H9 (cell line): Measurements from ENCODE around the gene CHMP3. TPM values are rescaled to one million over a fixed set of nuclear protein-coding genes. Genes with fewer than 3 reads are reported as not detected.

ENCODE experiments used
- DNase-seq: peaks from one replicate; pipeline ENCODE4 v3.0.0-alpha.2; 2017
- H2AFZ ChIP-seq: one replicate; pipeline ENCODE4 v1.6.1; 2013; ENCODE audit warnings: mild to moderate bottlenecking, low read length, control low read depth, moderate library complexity
- H2AK5ac ChIP-seq: 2 replicates; pipeline ENCODE4 v1.6.1; 2013; ENCODE audit warnings: low read length, control low read depth, mixed read lengths; ENCODE audit not compliant: insufficient read length
- H2BK120ac ChIP-seq: one replicate; pipeline ENCODE4 v1.6.1; 2013; ENCODE audit warnings: low read depth, mild to moderate bottlenecking, low read length, control low read depth, inconsistent platforms; ENCODE audit not compliant: poor library complexity, severe bottlenecking
- H2BK12ac ChIP-seq: 2 replicates; pipeline ENCODE4 v1.6.1; 2013; ENCODE audit warnings: low read length, control low read depth, mixed read lengths, low read depth; ENCODE audit not compliant: insufficient read length
- H2BK15ac ChIP-seq: 2 replicates; pipeline ENCODE4 v1.6.1; 2013; ENCODE audit warnings: low read depth, low read length, control low read depth
- H2BK20ac ChIP-seq: one replicate; pipeline ENCODE4 v1.6.1; 2013; ENCODE audit warnings: low read depth, mild to moderate bottlenecking, low read length, control low read depth, inconsistent platforms; ENCODE audit not compliant: poor library complexity, severe bottlenecking
- H2BK5ac ChIP-seq: 2 replicates; pipeline ENCODE4 v1.6.1; 2013; ENCODE audit warnings: low read length, control low read depth, mixed read lengths; ENCODE audit not compliant: insufficient read length
- H3K14ac ChIP-seq: 2 replicates; pipeline ENCODE4 v1.6.1; 2013; ENCODE audit warnings: low read length, control low read depth; ENCODE audit not compliant: insufficient read depth
- H3K18ac ChIP-seq: 2 replicates; pipeline ENCODE4 v1.6.1; 2013; ENCODE audit warnings: low read depth, mild to moderate bottlenecking, mixed read lengths, low read length, control low read depth; ENCODE audit not compliant: insufficient read length
- H3K23ac ChIP-seq: 2 replicates; pipeline ENCODE4 v1.6.1; 2013; ENCODE audit warnings: low read length, control low read depth, mixed read lengths, low read depth; ENCODE audit not compliant: insufficient read length
- H3K23me2 ChIP-seq: 2 replicates; pipeline ENCODE4 v1.6.1; 2013; ENCODE audit warnings: low read depth, mild to moderate bottlenecking, mixed read lengths, low read length, control low read depth; ENCODE audit not compliant: insufficient read length, poor library complexity, severe bottlenecking
- H3K27ac ChIP-seq: 2 replicates; pipeline ENCODE4 v1.5.1; 2013; ENCODE audit warnings: low read length, control low read depth, mixed read lengths, low read depth; ENCODE audit not compliant: insufficient read length
- H3K27me3 ChIP-seq: 2 replicates; pipeline ENCODE4 v1.6.1; 2013; ENCODE audit warnings: low read length, control low read depth, inconsistent platforms; ENCODE audit not compliant: insufficient read depth
- H3K4ac ChIP-seq: 2 replicates; pipeline ENCODE4 v1.6.1; 2013; ENCODE audit warnings: low read depth, mild to moderate bottlenecking, control low read depth, inconsistent platforms, low read length, moderate library complexity
- H3K4me1 ChIP-seq: 2 replicates; pipeline ENCODE4 v1.6.1; 2013; ENCODE audit warnings: low read length, control low read depth, inconsistent platforms; ENCODE audit not compliant: insufficient read depth
- H3K4me2 ChIP-seq: 2 replicates; pipeline ENCODE4 v1.6.1; 2013; ENCODE audit warnings: low read length, control low read depth, mixed read lengths; ENCODE audit not compliant: insufficient read length, insufficient read depth
- H3K56ac ChIP-seq: 2 replicates; pipeline ENCODE4 v1.6.1; 2013; ENCODE audit warnings: low read depth, mild to moderate bottlenecking, mixed read lengths, low read length, control low read depth; ENCODE audit not compliant: insufficient read length
- H3K79me1 ChIP-seq: 2 replicates; pipeline ENCODE4 v1.6.1; 2013; ENCODE audit warnings: low read depth, mild to moderate bottlenecking, moderate library complexity, low read length, control low read depth, inconsistent platforms; ENCODE audit not compliant: insufficient read depth, poor library complexity, severe bottlenecking
- H3K79me2 ChIP-seq: 2 replicates; pipeline ENCODE4 v1.6.1; 2013; ENCODE audit warnings: low read length, control low read depth, inconsistent platforms; ENCODE audit not compliant: insufficient read depth
- H3K9ac ChIP-seq: 2 replicates; pipeline ENCODE4 v1.6.1; 2013; ENCODE audit warnings: low read length, control low read depth, mixed read lengths; ENCODE audit not compliant: insufficient read length; ENCODE audit errors: extremely low read depth
- H3K9me3 ChIP-seq: one replicate; pipeline ENCODE4 v1.6.1; 2013; ENCODE audit warnings: low read depth, low read length, inconsistent platforms; ENCODE audit not compliant: control insufficient read depth
- H3T11ph ChIP-seq: one replicate; pipeline ENCODE4 v1.6.1; 2013; ENCODE audit warnings: mild to moderate bottlenecking, low read length, control low read depth, inconsistent platforms
- H4K20me1 ChIP-seq: one replicate; pipeline ENCODE4 v1.6.1; 2013; ENCODE audit not compliant: control insufficient read depth, insufficient read length, insufficient read depth
- H4K5ac ChIP-seq: 2 replicates; pipeline ENCODE4 v1.6.1; 2013; ENCODE audit warnings: low read depth, mild to moderate bottlenecking, mixed read lengths, low read length, control low read depth; ENCODE audit not compliant: insufficient read length
- H4K8ac ChIP-seq: replicated peaks from 2 replicates; pipeline ENCODE4 v1.6.1; 2013; ENCODE audit warnings: low read length, control low read depth, mixed read lengths, low read depth; ENCODE audit not compliant: insufficient read length
- H4K91ac ChIP-seq: 2 replicates; pipeline ENCODE4 v1.6.1; 2013; ENCODE audit warnings: low read depth, mild to moderate bottlenecking, moderate library complexity, mixed read lengths, low read length, control low read depth; ENCODE audit not compliant: insufficient read length
- H3K27ac Mint-ChIP-seq, 3 experiments: 2 replicates in 2 of 3; 3 replicates in 1 of 3; pipeline ENCODE4 v1.8.0; 2020 to 2021; ENCODE audit warnings: mixed read lengths in 3 of 3, mild to moderate bottlenecking in 1 of 3, moderate library complexity in 1 of 3
- H3K27me3 Mint-ChIP-seq: 2 replicates; pipeline ENCODE4 v1.8.0; 2021; ENCODE audit warnings: low read depth, mild to moderate bottlenecking, moderate library complexity, mixed read lengths
- H3K36me3 Mint-ChIP-seq, 3 experiments: 2 replicates in 2 of 3; 3 replicates in 1 of 3; pipeline ENCODE4 v1.8.0; 2020 to 2021; ENCODE audit warnings: low read depth in 3 of 3, mixed read lengths in 3 of 3; ENCODE audit not compliant: insufficient read depth in 1 of 3
- H3K4me1 Mint-ChIP-seq, 2 experiments: 2 replicates each; pipeline ENCODE4 v1.8.0; 2020; ENCODE audit warnings: mixed read lengths in 2 of 2
- H3K4me3 Mint-ChIP-seq, 2 experiments: 2 replicates in 1 of 2; 3 replicates in 1 of 2; pipeline ENCODE4 v1.8.0; 2020 to 2021; ENCODE audit warnings: mild to moderate bottlenecking in 2 of 2, mixed read lengths in 2 of 2, moderate library complexity in 1 of 2
- H3K9me3 Mint-ChIP-seq, 2 experiments: 2 replicates in 1 of 2; 3 replicates in 1 of 2; pipeline ENCODE4 v1.8.0; 2020; ENCODE audit warnings: mild to moderate bottlenecking in 2 of 2, mixed read lengths in 2 of 2, moderate library complexity in 1 of 2
- CTCF ChIP-seq: fragments of 200-600 bp; sonication (generic); conservative IDR thresholded peaks from 3 replicates; pipeline ENCODE4 v1.8.0; 2021; ENCODE audit warnings: antibody characterized with exemption, mild to moderate bottlenecking
- WGBS: extraction: QIAGEN DNeasy Blood & Tissue Kit; methylation state at CpG from one replicate; pipeline ENCODE4 v1.1.7; 2013; ENCODE audit warnings: missing lambda C conversion rate, low lambda C conversion rate, mixed read lengths; ENCODE audit not compliant: insufficient read length; ENCODE audit errors: extremely low coverage; 5-methylcytosine and 5-hydroxymethylcytosine counted together
- total RNA-seq: library from RNA; stranded (reverse); gene quantifications from 2 replicates; pipeline ENCODE4 v1.2.1, GENCODE V29; 2021

The CHMP3 gene
- total RNA-seq, 1 experiment from 2014 or later, result 28.8 TPM

GRCh38 chr2:86533589-86533988 lies 29.7 kb downstream of the CHMP3 start:
- H3K9me3 ChIP-seq, result no peaks in the 10 kb centered on the region
- no peak for DNase-seq
- H3K4me2 ChIP-seq, result no peak overlapping the region
- H3K79me2 ChIP-seq, result no peaks in the 10 kb centered on the region
- H3K23me2 ChIP-seq, result no peaks in the 10 kb centered on the region
- no peak overlapping the region for H2BK15ac ChIP-seq
- Mint-ChIP-seq H3K9me3 (peaks cover 39 to 55% of the 10 kb centered on the region in 2 experiments), H3K27me3 (no peaks in the 10 kb centered on the region; the same call in 1 of the 2 replicates), H3K36me3 (peaks cover 26 to 40% (median 33%) of the 10 kb centered on the region in 3 experiments), H3K27ac (no peak overlapping the region), H3K4me1 (no peaks in the 10 kb centered on the region), H3K4me3 (no peak overlapping the region)
- no peak overlapping the region for H3K23ac ChIP-seq
- no peak overlapping the region for H3T11ph ChIP-seq
- no peaks in the 10 kb centered on the region for H3K79me1 ChIP-seq
- H2AFZ ChIP-seq, result no peak overlapping the region
- H2AK5ac ChIP-seq, result no peak overlapping the region
- no peak overlapping the region for H2BK12ac ChIP-seq
- H4K91ac ChIP-seq, result no peak overlapping the region
- H3K9ac ChIP-seq, result no peak overlapping the region
- WGBS, result no CpG with 5 or more reads among the region's 3 CpGs
- no peak overlapping the region for H4K5ac ChIP-seq
- H2BK20ac ChIP-seq, result no peak overlapping the region
- H3K4me1 ChIP-seq, result no peaks in the 10 kb centered on the region
- no peak overlapping the region for H3K27ac ChIP-seq
- no peak overlapping the region for H3K4ac ChIP-seq
- no peak overlapping the region for H3K14ac ChIP-seq
- H3K27me3 ChIP-seq, result no peaks in the 10 kb centered on the region
- no peak overlapping the region for H3K56ac ChIP-seq
- H4K8ac ChIP-seq, result no peak overlapping the region
- no peak for TF ChIP-seq CTCF
- no peaks in the 10 kb centered on the region for H4K20me1 ChIP-seq
- H3K18ac ChIP-seq, result no peak overlapping the region
- no peak overlapping the region for H2BK120ac ChIP-seq
- H2BK5ac ChIP-seq, result no peak overlapping the region
